ENCODE measurements around the gene BTRC. TPM values are rescaled to one million over a fixed set of nuclear protein-coding genes. Genes with fewer than 3 reads are reported as not detected.

BTRC gene
- total RNA-seq, 1 experiment from 2014 or later, result 29.1 TPM

DNA sequence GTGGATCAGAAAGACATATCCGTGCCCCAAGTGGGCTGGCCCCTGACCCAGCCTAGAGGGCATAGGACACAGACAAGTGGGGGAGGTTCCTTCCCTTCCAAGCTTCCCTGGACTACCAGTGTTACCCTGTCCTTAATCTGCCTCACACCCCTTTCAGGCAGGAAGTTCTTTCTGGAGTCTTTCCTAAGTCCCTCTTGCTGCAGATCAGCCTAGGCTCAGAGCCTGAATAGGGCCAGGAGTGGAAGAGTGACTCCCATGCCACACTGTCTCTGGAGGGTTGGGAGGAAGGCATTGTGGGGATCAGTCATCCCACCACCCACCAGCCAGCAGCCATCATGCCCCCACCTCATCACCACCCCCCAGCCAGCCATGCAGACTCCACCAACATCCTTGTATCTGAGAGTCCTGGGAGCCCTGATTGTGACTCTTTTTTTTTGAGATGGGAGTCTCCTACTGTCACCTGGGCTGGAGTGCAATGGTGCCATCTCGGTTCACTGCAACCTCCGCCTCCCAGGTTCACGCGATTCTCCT is 211.5 kb downstream of the BTRC start (continued):
- no peak for TF ChIP-seq TCF7L2 (IDR thresholded peaks at IDR 0.05; ENCODE audit: borderline replicate concordance, extremely low read depth, insufficient read depth, insufficient read length)

DNA sequence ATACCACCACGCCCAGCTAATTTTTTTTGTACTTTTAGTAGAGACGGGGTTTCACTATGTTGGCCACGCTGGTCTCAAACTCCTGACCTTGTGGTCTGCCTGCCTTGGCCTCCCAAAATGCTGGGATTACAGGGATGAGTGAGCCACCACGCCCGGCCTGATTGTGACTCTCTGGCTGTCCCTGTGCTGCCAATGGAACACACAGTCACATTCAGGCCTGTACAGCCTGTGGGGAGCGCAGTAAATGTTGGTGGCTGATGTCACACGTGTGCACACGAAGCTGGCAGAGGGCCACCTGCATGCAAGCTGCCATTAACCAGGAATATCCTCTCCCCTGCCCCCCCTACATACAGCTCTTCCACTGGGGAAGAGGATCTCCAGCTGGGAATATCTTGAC is 212.0 kb downstream of the BTRC start:
- Histone ChIP-seq H3K9ac (ENCODE audit: low read length) (no peak overlapping the region), H3K4me2 (ENCODE audit: low read length) (no peak overlapping the region), H3K4me3 (replicated peaks in 1 of 2; ENCODE audit: low read depth in 1 of 2, low read length in 2 of 2) (no peak overlapping the region), H2AFZ (ENCODE audit: low read depth, low read length, poor library complexity, severe bottlenecking) (no peak overlapping the region), H4K20me1 (ENCODE audit: insufficient read depth) (no peaks in the 10 kb centered on the region), H3K79me2 (ENCODE audit: insufficient read depth, low read length) (no peaks in the 10 kb centered on the region), H3K36me3 (ENCODE audit: control insufficient read depth in 1 of 2, insufficient read depth in 2 of 2, low read length in 2 of 2) (no peaks in the 10 kb centered on the region), H3K4me1 (ENCODE audit: control insufficient read depth in 1 of 2, insufficient read depth in 2 of 2, low read length in 2 of 2) (peaks cover 11 to 18% of the 10 kb centered on the region in 2 experiments), H3K27me3 (ENCODE audit: insufficient read depth, low read length) (no peaks in the 10 kb centered on the region; the same call in 1 of the 2 replicates), H3K9me2 (ENCODE audit: insufficient read depth) (no peaks in the 10 kb centered on the region), H3K27ac (ENCODE audit: low read depth, low read length) (no peak overlapping the region), H3K9me3 (ENCODE audit: control insufficient read depth in 1 of 2, insufficient read depth in 1 of 2, low read depth in 1 of 2, low read length in 2 of 2) (no peaks in the 10 kb centered on the region)
- ChIA-PET CTCF (interaction anchor here (1.3 kb wide), 1 partner anchor 352 kb away, joined by 3 read pairs; no protein-coding TSS in a partner anchor), RAD21 (ENCODE audit: low non-redundant PET in 1 of 2, low total read pairs in 2 of 2, uncharacterized antibody in 2 of 2, unreplicated experiment in 2 of 2) (no interaction called here), POLR2A (no interaction called here)
- ATAC-seq (no peak), DNase-seq (ENCODE audit: low read depth, low spot score) (no peak)
- intact Hi-C loops (cut with micrococcal nuclease), result no loop called here
- TF ChIP-seq CBX3 (IDR thresholded peaks at IDR 0.05; ENCODE audit: low read depth) (no peak), POLR2A (IDR thresholded peaks at IDR 0.05; ENCODE audit: borderline replicate concordance, extremely low read depth, insufficient read depth, insufficient read length) (no peak), SRF (IDR thresholded peaks at IDR 0.05; ENCODE audit: low read depth) (no peak), FOSL1 (IDR thresholded peaks at IDR 0.05; ENCODE audit: low read depth) (no peak), RAD21 (IDR thresholded peaks at IDR 0.05; ENCODE audit: low read depth) (no peak), SP1 (IDR thresholded peaks at IDR 0.05; ENCODE audit: low read depth) (no peak), EZH2 (IDR thresholded peaks at IDR 0.05) (no peak)
- TF ChIP-seq, protein P1, sequence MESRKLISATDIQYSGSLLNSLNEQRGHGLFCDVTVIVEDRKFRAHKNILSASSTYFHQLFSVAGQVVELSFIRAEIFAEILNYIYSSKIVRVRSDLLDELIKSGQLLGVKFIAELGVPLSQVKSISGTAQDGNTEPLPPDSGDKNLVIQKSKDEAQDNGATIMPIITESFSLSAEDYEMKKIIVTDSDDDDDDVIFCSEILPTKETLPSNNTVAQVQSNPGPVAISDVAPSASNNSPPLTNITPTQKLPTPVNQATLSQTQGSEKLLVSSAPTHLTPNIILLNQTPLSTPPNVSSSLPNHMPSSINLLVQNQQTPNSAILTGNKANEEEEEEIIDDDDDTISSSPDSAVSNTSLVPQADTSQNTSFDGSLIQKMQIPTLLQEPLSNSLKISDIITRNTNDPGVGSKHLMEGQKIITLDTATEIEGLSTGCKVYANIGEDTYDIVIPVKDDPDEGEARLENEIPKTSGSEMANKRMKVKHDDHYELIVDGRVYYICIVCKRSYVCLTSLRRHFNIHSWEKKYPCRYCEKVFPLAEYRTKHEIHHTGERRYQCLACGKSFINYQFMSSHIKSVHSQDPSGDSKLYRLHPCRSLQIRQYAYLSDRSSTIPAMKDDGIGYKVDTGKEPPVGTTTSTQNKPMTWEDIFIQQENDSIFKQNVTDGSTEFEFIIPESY (IDR thresholded peaks at IDR 0.05; ENCODE audit: extremely low read depth, insufficient replicate concordance, low read length), result no peak
- BruUV-seq (replicated peaks), result no TSS peak

Data from HCT116 (cell line).